ENCODE results near the gene AHI1.

AHI1 gene

DNA sequence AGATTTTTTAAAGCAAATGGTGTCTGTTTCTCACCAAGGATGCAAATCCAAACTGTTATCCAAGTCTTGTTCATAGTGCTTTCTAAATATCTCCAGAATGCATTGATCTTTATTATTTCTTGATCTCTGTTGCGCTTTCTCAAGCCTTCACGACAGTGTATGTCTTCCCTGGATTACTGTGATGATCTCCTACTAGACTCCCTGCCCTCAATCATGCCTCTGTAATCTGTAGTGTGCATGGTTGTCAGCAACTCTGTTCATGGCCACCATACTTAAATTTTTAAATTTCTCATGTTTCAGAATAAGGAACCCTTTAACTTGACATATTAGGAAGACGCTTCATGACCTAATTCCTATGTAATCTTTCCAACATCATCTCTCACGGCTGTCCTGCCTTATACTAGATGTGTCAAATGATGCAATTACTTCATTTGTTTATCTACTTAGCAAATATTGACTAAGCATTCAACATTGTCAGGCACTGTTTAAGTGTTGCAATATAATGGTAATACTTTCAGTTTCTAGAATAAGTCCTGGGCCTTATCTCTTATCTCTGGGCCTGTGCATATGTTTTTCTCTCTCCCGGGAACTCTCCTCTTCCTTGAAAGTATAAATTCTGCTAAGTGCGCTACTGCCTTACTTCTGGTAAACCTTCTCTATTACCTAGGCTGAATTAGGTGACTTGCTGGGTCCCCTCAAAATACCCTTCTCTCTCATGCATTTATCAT lies 25.6 kb upstream of the AHI1 start:
- H3K9ac ChIP-seq (ENCODE audit: low read depth, low read length), result no peak overlapping the region

DNA sequence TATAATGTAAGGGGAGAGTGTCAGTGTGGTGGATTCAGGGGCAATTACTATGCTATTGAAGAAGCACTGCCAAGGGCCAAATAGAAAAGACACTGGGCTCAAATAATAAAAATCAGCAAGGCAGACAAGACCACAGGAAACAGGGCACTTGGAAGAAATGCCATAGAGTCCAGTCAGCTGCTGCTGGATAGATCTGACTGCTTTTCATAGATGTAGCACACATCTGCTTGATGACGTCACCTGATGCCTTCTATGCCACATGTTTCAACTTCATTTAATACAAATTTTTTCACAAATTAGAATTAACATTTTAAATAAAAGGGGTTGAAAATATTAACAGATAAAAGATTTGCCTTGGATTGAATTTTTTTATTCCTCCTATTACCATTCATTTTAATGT lies 23.9 kb upstream of the AHI1 start:
- Histone ChIP-seq H3K36me3 (ENCODE audit: insufficient read depth, low read length) (no peaks in the 10 kb centered on the region), H3K4me1 (ENCODE audit: insufficient read depth, low read length) (no peaks in the 10 kb centered on the region)

More for the DNA sequence above, 25.6 kb upstream of the AHI1 start:
- Histone ChIP-seq H3K9me3 (ENCODE audit: control insufficient read depth, insufficient read depth, low read length) (no peaks in the 10 kb centered on the region; the same call in 1 of the 2 replicates), H3K4me1 (ENCODE audit: insufficient read depth, low read length) (no peaks in the 10 kb centered on the region), H3K36me3 (ENCODE audit: insufficient read depth, low read length) (no peaks in the 10 kb centered on the region)

DNA sequence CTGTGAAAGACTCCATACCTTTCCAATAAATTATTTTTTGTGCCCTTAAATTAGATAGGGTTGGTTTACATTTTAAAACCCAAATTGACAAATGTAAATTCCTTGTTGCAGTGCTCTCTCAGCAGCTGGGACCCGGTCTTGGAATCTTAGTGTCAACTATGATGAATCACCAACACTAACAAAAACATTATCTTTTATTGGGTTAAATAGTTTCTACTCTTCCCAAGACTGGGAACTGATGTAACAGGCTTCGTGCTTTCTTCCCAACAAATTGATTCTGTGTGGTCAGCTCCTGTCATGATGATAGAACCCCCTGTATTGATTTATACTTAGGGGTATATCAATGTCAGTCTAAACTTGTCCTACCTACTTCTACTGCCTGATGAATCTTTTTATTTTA lies 23.2 kb upstream of the AHI1 start:
- Histone ChIP-seq H3K9me3 (ENCODE audit: control insufficient read depth, insufficient read depth, low read length) (no peaks in the 10 kb centered on the region), H3K36me3 (ENCODE audit: insufficient read depth, low read length) (no peaks in the 10 kb centered on the region), H3K4me1 (ENCODE audit: insufficient read depth, low read length) (no peaks in the 10 kb centered on the region), H3K9ac (ENCODE audit: low read depth, low read length) (no peak overlapping the region)

More for the DNA sequence above, 23.9 kb upstream of the AHI1 start:
- H3K9ac ChIP-seq (ENCODE audit: low read depth, low read length), result no peak overlapping the region
- H3K9me3 ChIP-seq (ENCODE audit: control insufficient read depth, insufficient read depth, low read length), result no peaks in the 10 kb centered on the region

- H3K9me3 ChIP-seq (ENCODE audit: control insufficient read depth, insufficient read depth, low read length), result no peaks in the 10 kb centered on the region
- H3K36me3 ChIP-seq (ENCODE audit: insufficient read depth, low read length), result no peaks in the 10 kb centered on the region
- H3K4me1 ChIP-seq (ENCODE audit: insufficient read depth, low read length), result no peaks in the 10 kb centered on the region
- H3K9ac ChIP-seq (ENCODE audit: low read depth, low read length), result no peak overlapping the region
Observed at GRCh38 chr6:135519348-135519747, 21.8 kb upstream of the AHI1 start.

- Histone ChIP-seq H3K9ac (ENCODE audit: low read depth, low read length) (no peak overlapping the region), H3K9me3 (ENCODE audit: control insufficient read depth, insufficient read depth, low read length) (no peaks in the 10 kb centered on the region), H3K36me3 (ENCODE audit: insufficient read depth, low read length) (no peaks in the 10 kb centered on the region), H3K4me1 (ENCODE audit: insufficient read depth, low read length) (no peaks in the 10 kb centered on the region)
Observed at GRCh38 chr6:135517527-135517926, 20.0 kb upstream of the AHI1 start.

DNA sequence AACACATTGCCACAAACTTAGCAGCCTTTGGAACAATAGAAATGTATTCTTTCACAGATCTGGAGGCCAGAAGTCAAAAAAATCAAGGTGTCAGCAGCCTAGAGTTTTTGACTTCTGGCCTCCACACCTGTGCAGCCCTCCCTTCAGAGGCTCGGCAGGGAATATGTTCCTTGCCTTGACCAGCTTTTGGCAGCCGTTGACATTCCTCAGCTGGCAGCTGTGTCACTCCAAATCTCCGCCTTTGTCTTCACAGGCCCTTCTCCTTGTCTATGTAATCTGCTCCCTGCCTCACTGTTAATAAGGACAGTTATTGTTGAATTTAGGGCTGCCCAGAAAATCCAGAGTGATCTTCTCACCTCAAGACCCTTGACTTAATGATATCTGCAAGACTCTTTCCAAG lies 17.2 kb upstream of the AHI1 start:
- Histone ChIP-seq H3K9ac (ENCODE audit: low read depth, low read length) (no peak overlapping the region), H3K4me1 (ENCODE audit: insufficient read depth, low read length) (no peaks in the 10 kb centered on the region), H3K9me3 (ENCODE audit: control insufficient read depth, insufficient read depth, low read length) (no peaks in the 10 kb centered on the region), H3K36me3 (ENCODE audit: insufficient read depth, low read length) (no peaks in the 10 kb centered on the region)

DNA sequence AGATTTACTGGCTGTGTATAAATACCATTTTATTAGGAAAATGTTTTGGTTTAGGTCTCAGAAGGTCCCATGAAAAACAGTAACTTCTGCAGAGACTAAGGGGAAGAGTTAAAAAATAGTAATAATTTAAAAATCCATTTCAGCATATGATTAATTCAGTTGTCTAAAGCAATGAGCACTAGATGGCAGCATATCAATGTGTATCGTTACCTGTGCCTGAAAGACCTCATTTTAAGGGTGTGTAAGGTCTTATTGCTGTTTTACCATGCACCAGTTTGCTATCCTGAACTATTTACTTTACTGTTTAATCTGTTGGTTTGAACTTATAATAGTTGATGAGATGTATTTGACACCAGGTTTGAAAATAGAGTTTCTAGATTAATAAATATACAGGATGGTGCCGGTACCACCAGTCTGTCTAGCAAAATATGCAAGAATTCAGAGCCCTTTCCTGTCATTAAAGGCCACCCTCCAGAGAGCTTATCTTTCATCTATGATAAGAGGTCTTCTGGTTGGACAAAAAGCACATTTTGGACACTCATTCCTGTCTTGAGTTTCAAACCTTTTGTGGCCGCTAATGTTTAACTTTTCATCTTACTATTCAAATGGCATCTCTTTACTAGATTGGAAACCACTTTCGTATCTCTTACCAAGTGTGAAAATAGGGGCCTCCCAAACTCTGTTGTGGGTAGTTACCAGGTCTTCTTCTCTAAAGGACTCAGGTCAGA lies 8.9 kb upstream of the AHI1 start:
- no peak overlapping the region for H3K9ac ChIP-seq (ENCODE audit: low read depth, low read length)
- no peaks in the 10 kb centered on the region for H3K36me3 ChIP-seq (ENCODE audit: insufficient read depth, low read length)
- H3K9me3 ChIP-seq (ENCODE audit: control insufficient read depth, insufficient read depth, low read length), result no peaks in the 10 kb centered on the region
- H3K4me1 ChIP-seq (ENCODE audit: insufficient read depth, low read length), result peaks cover 11% of the 10 kb centered on the region

- Histone ChIP-seq H3K9me3 (ENCODE audit: control insufficient read depth, insufficient read depth, low read length) (no peaks in the 10 kb centered on the region), H3K9ac (ENCODE audit: low read depth, low read length) (no peak overlapping the region), H3K4me1 (ENCODE audit: insufficient read depth, low read length) (peaks cover 11% of the 10 kb centered on the region), H3K36me3 (ENCODE audit: insufficient read depth, low read length) (no peaks in the 10 kb centered on the region)
Observed at GRCh38 chr6:135505648-135506047, 8.1 kb upstream of the AHI1 start.

DNA sequence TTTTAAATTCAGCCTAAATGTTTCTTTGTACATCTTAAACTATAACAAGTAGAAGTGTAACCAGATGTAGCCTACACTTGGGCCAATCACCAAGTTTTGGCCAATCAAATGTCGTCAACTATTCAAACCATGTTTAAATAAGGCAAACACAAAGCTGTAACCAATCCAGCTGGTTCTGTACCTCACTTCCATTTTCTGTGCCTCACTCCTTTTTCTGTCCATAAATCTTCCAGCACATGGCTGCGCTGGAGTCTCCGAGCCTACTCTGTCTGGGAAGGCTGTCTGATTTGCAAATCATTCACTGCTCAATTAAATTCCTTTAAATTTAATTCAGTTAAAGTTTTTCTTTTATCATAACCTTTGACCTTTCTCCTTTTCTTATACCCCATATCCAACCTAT lies 7.7 kb upstream of the AHI1 start:
- Histone ChIP-seq H3K36me3 (ENCODE audit: insufficient read depth, low read length) (no peaks in the 10 kb centered on the region), H3K4me1 (ENCODE audit: insufficient read depth, low read length) (peaks cover 11% of the 10 kb centered on the region), H3K9me3 (ENCODE audit: control insufficient read depth, insufficient read depth, low read length) (no peaks in the 10 kb centered on the region), H3K9ac (ENCODE audit: low read depth, low read length) (no peak overlapping the region)

DNA sequence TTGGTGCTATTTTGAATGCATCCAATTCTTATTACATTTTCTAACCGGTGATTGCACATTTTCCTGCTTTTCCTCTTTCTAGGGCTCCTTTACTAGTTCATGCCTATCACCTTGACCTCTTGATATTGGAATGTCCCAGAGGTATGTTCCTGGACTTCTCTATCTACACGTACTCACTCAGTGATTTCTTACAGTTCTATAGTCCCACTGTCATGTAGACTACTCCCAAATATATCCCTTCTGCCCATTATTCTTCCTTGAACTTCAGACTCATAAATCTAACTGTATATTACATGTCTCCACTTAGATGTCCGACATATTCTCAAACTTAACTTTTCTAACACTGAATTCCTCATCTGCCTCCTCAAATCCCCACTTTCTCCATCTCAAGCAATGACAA lies 7.2 kb upstream of the AHI1 start:
- H3K4me1 ChIP-seq (ENCODE audit: insufficient read depth, low read length), result peaks cover 11% of the 10 kb centered on the region
- H3K9ac ChIP-seq (ENCODE audit: low read depth, low read length), result no peak overlapping the region
- no peaks in the 10 kb centered on the region for H3K9me3 ChIP-seq (ENCODE audit: control insufficient read depth, insufficient read depth, low read length)
- H3K36me3 ChIP-seq (ENCODE audit: insufficient read depth, low read length), result no peaks in the 10 kb centered on the region

DNA sequence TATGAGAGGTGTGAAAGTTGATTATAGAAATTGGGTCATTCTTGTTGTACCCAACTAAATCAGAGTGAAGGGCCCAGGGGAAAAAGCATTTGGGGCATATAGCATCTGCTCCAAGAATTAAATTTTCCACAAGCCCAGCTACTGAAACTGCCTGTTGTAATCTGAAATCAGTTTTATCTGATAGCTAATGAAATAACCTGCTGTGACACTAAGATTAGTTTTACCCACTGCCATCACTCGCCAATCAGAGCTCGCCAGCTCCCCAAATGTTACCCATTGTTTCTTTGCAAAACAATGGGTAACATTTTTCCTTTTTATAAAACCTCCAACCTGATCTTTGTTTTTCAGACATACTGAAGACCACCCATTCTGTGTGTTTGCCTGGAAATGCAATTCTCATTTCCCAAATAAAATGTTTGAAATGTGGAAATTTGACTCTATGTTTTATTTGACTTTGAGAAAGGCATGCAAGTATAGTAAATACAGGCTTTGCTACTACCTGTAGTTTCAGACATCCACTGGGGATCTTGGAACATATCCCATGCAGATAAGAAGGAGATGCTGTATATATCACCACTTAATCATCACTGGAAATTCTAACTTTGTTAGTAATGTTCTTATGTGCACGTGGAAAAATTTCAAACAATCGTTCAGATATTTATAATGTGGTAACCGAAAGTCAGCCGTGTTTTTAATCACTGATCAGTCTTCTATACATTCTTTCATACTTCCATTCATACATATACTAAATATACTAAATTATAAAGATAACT lies 6.3 kb upstream of the AHI1 start:
- no peak overlapping the region for H3K9ac ChIP-seq (ENCODE audit: low read depth, low read length)
- H3K4me1 ChIP-seq (ENCODE audit: insufficient read depth, low read length), result peaks cover 11% of the 10 kb centered on the region
- H3K9me3 ChIP-seq (ENCODE audit: control insufficient read depth, insufficient read depth, low read length), result no peaks in the 10 kb centered on the region
- H3K36me3 ChIP-seq (ENCODE audit: insufficient read depth, low read length), result no peaks in the 10 kb centered on the region

DNA sequence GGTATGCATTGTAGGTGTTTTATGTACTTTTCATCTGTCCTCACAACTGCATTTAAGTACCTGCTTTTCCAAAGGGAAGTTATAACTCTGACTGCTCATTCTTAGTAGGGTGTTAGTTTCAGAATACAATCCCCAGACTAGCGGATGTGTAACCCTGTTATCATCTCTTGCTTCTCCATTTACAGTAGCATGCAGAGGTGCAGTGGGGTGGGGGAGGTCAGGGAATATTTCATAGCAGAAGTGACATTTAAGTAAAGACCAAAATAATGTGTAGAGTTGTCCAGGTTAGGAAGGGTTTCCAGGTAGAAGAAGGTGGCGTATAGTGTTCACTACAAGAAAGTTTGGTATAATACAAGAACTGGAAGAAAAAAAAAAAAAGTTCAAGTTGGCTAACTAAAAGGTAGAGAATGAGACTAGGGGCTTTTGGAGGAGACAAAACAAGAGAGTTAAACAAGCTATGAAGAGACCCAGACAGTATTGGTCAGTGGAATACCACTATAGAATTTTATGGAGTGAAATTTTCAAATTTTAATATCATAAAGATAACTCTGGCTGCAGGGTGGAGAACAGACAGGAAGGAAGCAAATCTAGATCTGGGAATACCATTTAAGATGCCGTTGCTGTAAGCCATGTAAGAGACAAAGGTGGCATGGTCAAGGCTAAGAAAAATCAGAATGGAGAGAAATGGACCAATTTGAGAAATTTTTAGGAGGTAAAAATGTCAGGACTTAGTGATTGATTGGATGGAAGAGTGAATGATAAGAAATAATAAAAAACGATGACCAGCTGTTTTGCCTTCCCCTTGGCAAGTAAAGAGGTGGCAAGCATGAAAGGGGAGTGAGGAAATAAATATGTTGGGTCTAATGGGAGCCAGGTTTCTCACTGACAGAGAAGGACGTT lies 2.2 kb upstream of the AHI1 start:
- Histone ChIP-seq H3K36me3 (ENCODE audit: insufficient read depth, low read length) (no peaks in the 10 kb centered on the region), H3K9ac (ENCODE audit: low read depth, low read length) (no peak overlapping the region), H3K4me1 (ENCODE audit: insufficient read depth, low read length) (no peaks in the 10 kb centered on the region), H3K9me3 (ENCODE audit: control insufficient read depth, insufficient read depth, low read length) (no peaks in the 10 kb centered on the region)

- H3K36me3 ChIP-seq (ENCODE audit: insufficient read depth, low read length), result no peaks in the 10 kb centered on the region
- no peaks in the 10 kb centered on the region for H3K9me3 ChIP-seq (ENCODE audit: control insufficient read depth, insufficient read depth, low read length)
Observed at GRCh38 chr6:135498185-135498841, 773 bp upstream of the AHI1 start.

More at GRCh38 chr6:135498185-135498841, 773 bp upstream of the AHI1 start:
- Histone ChIP-seq H3K4me1 (ENCODE audit: insufficient read depth, low read length) (no peaks in the 10 kb centered on the region), H3K9ac (ENCODE audit: low read depth, low read length) (peak overlapping the region; percentile 94)
